Keratinocyte (primary cell): ENCODE data around the gene DHH. TPM values are rescaled to one million over a fixed set of nuclear protein-coding genes. Genes with fewer than 3 reads are reported as not detected.

Experiments used
- DNase-seq: peaks from one replicate; pipeline ENCODE4 v3.0.0-alpha.2; 2011; ENCODE audit warnings: low read depth, missing footprints, low spot score
- FAIRE-seq: peaks from 2 replicates; lab custom pipeline; 2011; peaks lifted over from hg19 to GRCh38; lab: Jason Lieb, UNC
- H2AFZ ChIP-seq: 2 replicates; pipeline ENCODE4 v1.6.0; 2012; ENCODE audit warnings: low read length, control low read depth, inconsistent platforms; ENCODE audit not compliant: control insufficient read depth
- H3K27ac ChIP-seq: 2 replicates; pipeline ENCODE4 v1.5.1; 2011; ENCODE audit warnings: low read length; ENCODE audit not compliant: control insufficient read depth, insufficient read depth
- H3K27me3 ChIP-seq: 3 replicates; pipeline ENCODE4 v1.6.0; 2011; ENCODE audit warnings: low read length; ENCODE audit not compliant: control insufficient read depth, insufficient read depth; ENCODE audit errors: extremely low read depth
- H3K36me3 ChIP-seq, 2 experiments: 2 replicates in 1 of 2; 3 replicates in 1 of 2; pipeline ENCODE4 v1.5.1; 2011; ENCODE audit warnings: low read length in 2 of 2, mild to moderate bottlenecking in 1 of 2; ENCODE audit not compliant: control insufficient read depth in 2 of 2, insufficient read depth in 2 of 2; ENCODE audit errors: extremely low read depth in 1 of 2
- H3K4me1 ChIP-seq: 3 replicates; pipeline ENCODE4 v1.5.1; 2011; ENCODE audit warnings: low read length; ENCODE audit not compliant: control insufficient read depth, insufficient read depth; ENCODE audit errors: extremely low read depth
- H3K4me2 ChIP-seq: 3 replicates; pipeline ENCODE4 v1.6.0; 2011; ENCODE audit warnings: low read depth, low read length; ENCODE audit not compliant: control insufficient read depth, insufficient read depth; ENCODE audit errors: extremely low read depth
- H3K4me3 ChIP-seq, 3 experiments: fragments of 200-600 bp in 1 of 3; sonication (generic) in 1 of 3; 2 replicates in 2 of 3; 3 replicates in 1 of 3; pipeline ENCODE4 v1.5.1; 2011 to 2016; ENCODE audit warnings: low read length in 3 of 3, mild to moderate bottlenecking in 3 of 3, control low read depth in 2 of 3, inconsistent platforms in 1 of 3, low read depth in 1 of 3, mixed read lengths in 1 of 3, mixed run types in 1 of 3, moderate library complexity in 1 of 3; ENCODE audit not compliant: control insufficient read depth in 2 of 3, insufficient read depth in 2 of 3; ENCODE audit errors: extremely low read depth in 1 of 3
- H3K79me2 ChIP-seq: 2 replicates; pipeline ENCODE4 v1.6.0; 2012; ENCODE audit warnings: low read length; ENCODE audit not compliant: control insufficient read depth, insufficient read depth
- H3K9ac ChIP-seq: 3 replicates; pipeline ENCODE4 v1.6.0; 2011; ENCODE audit warnings: low read length; ENCODE audit not compliant: control insufficient read depth, insufficient read depth; ENCODE audit errors: extremely low read depth
- H3K9me1 ChIP-seq: 3 replicates; pipeline ENCODE4 v1.6.0; 2011; ENCODE audit warnings: low read length; ENCODE audit not compliant: control insufficient read depth, insufficient read depth; ENCODE audit errors: extremely low read depth
- H3K9me3 ChIP-seq: 2 replicates; pipeline ENCODE4 v1.5.1; 2012; ENCODE audit warnings: low read depth, low read length; ENCODE audit not compliant: control insufficient read depth
- H4K20me1 ChIP-seq: 3 replicates; pipeline ENCODE4 v1.6.0; 2011; ENCODE audit warnings: low read length; ENCODE audit not compliant: control insufficient read depth, insufficient read depth; ENCODE audit errors: extremely low read depth
- EZH2 ChIP-seq: IDR thresholded peaks from one replicate; pipeline ENCODE4 v1.6.1; 2012; ENCODE audit warnings: inconsistent platforms, mild to moderate bottlenecking, low read length, moderate library complexity
- dilution Hi-C: fragments of 300-500 bp; cut with MboI; formaldehyde crosslinking; loops from one replicate; pipeline ENCODE4 v1.7.0; 2020; ENCODE audit warnings: low sequenced_read_pairs; ENCODE audit not compliant: extremely low pct_ligation_motif_present
- polyA plus RNA-seq, 5 experiments: library from polyadenylated mRNA; depleted of rRNA in 3 of 5; stranded (reverse) in 3 of 5; stranded (forward) in 1 of 5; unstranded in 1 of 5; fragments of >200 nt; gene quantifications; 1 replicate in 1 of 5; 2 replicates in 3 of 5; 3 replicates in 1 of 5; pipeline versions ENCODE4 v1.2.1 to v1.2.3, GENCODE V29; 2011 to 2012; ENCODE audit warnings: missing spikeins in 2 of 5, low read depth in 1 of 5, low replicate concordance in 1 of 5
- TF ChIP-seq, protein P1 (sequence below), 3 experiments: IDR thresholded peaks in 1 of 3; conservative IDR thresholded peaks in 1 of 3; optimal IDR thresholded peaks in 1 of 3; 2 replicates in 2 of 3; 3 replicates in 1 of 3; pipeline versions ENCODE3 to v1.5.1; 2011; ENCODE audit warnings: low read length in 3 of 3, mild to moderate bottlenecking in 3 of 3, moderate library complexity in 2 of 3, control low read depth in 1 of 3, inconsistent platforms in 1 of 3; ENCODE audit not compliant: insufficient read depth in 2 of 3; ENCODE audit errors: extremely low read depth in 1 of 3

The DHH gene
- polyA plus RNA-seq, 1 donor (not counting 4 experiments of a cell fraction or from before 2014, with no cell fraction given): not detected

DNA sequence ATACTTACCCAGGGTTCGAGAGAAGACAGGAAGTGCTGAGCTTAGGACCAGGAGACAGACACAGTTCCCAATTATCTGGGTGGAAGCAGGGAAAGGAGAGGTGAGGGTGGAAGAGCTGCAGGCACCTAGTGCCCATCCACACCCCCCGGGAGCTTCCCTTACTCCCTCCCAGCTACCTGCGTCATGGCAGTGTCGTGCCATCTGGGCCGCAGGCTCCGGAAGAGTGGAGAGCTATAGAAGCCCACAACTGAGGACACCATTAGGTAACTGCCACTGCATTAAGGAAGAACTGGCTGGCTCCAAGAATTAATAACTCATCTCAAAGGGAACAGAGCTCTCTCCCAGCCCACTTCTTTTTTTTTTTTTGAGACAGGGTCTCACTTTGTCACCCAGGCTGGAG lies 5.8 kb upstream of the DHH start:
- H4K20me1 ChIP-seq: no peaks in the 10 kb centered on the region
- DNase-seq (no peak), FAIRE-seq (no peak)
- no peak overlapping the region for H3K4me2 ChIP-seq
- H2AFZ ChIP-seq: no peak overlapping the region
- peaks cover under 1% of the 10 kb centered on the region for H3K4me1 ChIP-seq
- no peaks in the 10 kb centered on the region for H3K9me1 ChIP-seq
- no peak overlapping the region for H3K27ac ChIP-seq
- H3K36me3 ChIP-seq: peaks cover 36 to 43% of the 10 kb centered on the region in 2 experiments
- no peaks in the 10 kb centered on the region for H3K9me3 ChIP-seq
- dilution Hi-C loops: no loop called here
- H3K4me3 ChIP-seq: no peak overlapping the region
- no peak for TF ChIP-seq EZH2
- TF ChIP-seq, protein P1, sequence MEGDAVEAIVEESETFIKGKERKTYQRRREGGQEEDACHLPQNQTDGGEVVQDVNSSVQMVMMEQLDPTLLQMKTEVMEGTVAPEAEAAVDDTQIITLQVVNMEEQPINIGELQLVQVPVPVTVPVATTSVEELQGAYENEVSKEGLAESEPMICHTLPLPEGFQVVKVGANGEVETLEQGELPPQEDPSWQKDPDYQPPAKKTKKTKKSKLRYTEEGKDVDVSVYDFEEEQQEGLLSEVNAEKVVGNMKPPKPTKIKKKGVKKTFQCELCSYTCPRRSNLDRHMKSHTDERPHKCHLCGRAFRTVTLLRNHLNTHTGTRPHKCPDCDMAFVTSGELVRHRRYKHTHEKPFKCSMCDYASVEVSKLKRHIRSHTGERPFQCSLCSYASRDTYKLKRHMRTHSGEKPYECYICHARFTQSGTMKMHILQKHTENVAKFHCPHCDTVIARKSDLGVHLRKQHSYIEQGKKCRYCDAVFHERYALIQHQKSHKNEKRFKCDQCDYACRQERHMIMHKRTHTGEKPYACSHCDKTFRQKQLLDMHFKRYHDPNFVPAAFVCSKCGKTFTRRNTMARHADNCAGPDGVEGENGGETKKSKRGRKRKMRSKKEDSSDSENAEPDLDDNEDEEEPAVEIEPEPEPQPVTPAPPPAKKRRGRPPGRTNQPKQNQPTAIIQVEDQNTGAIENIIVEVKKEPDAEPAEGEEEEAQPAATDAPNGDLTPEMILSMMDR (optimal IDR thresholded peaks at IDR 0.05 in 1 of 3, IDR thresholded peaks at IDR 0.05 in 1 of 3, conservative IDR thresholded peaks at IDR 0.05 in 1 of 3; ENCODE audit: extremely low read depth in 1 of 3, insufficient read depth in 2 of 3, low read length in 3 of 3): no peak
- no peaks in the 10 kb centered on the region for H3K79me2 ChIP-seq
- peaks cover 1% of the 10 kb centered on the region for H3K27me3 ChIP-seq
- no peak overlapping the region for H3K9ac ChIP-seq

GRCh38 chr12:49098703-49099102 lies 4.1 kb upstream of the DHH start:
- Histone ChIP-seq H3K9me3 (no peaks in the 10 kb centered on the region), H3K27me3 (peaks cover 18% of the 10 kb centered on the region), H3K4me3 (no peak overlapping the region), H3K79me2 (no peaks in the 10 kb centered on the region), H4K20me1 (no peaks in the 10 kb centered on the region), H3K4me2 (no peak overlapping the region), H2AFZ (no peak overlapping the region), H3K9me1 (no peaks in the 10 kb centered on the region), H3K4me1 (no peaks in the 10 kb centered on the region), H3K27ac (no peak overlapping the region), H3K36me3 (peaks cover 30 to 34% of the 10 kb centered on the region in 2 experiments), H3K9ac (no peak overlapping the region)
- dilution Hi-C loops: no loop called here
- DNase-seq (no peak), FAIRE-seq (no peak)
- TF ChIP-seq, protein P1 (optimal IDR thresholded peaks at IDR 0.05 in 1 of 3, IDR thresholded peaks at IDR 0.05 in 1 of 3, conservative IDR thresholded peaks at IDR 0.05 in 1 of 3; ENCODE audit: extremely low read depth in 1 of 3, insufficient read depth in 2 of 3, low read length in 3 of 3): no peak
- TF ChIP-seq EZH2: no peak
